ENCODE results near the gene C1D. TPM values are rescaled to one million over a fixed set of nuclear protein-coding genes. Genes with fewer than 3 reads are reported as not detected.

Gene C1D
- total and polyA plus RNA-seq, 2 of the 4 experiments (the other 2 are of a cell fraction) = 2.7 to 14.3 TPM

GRCh38 chr2:68027959-68028358 lies 34.8 kb downstream of the C1D start:
- no peaks in the 10 kb centered on the region; the same call in 1 of the 2 replicates for H3K4me1 ChIP-seq (ENCODE audit: control insufficient read depth, insufficient read depth, low read length)
- no peak overlapping the region for H2BK15ac ChIP-seq (ENCODE audit: low read depth, low read length)
- TF ChIP-seq SMC3 (IDR thresholded peaks at IDR 0.05; ENCODE audit: low read depth, low read length) (no peak), RFX5 (IDR thresholded peaks at IDR 0.05; ENCODE audit: low read depth, low read length) (no peak), RAD21 (IDR thresholded peaks at IDR 0.05; ENCODE audit: low read length) (no peak), NFE2L2 (IDR thresholded peaks at IDR 0.05; ENCODE audit: low read depth, low read length) (no peak), FOS (IDR thresholded peaks at IDR 0.05; ENCODE audit: low read depth, low read length) (no peak), CHD1 (IDR thresholded peaks at IDR 0.05; ENCODE audit: low read depth, low read length) (no peak), MAFK (IDR thresholded peaks at IDR 0.05; ENCODE audit: low read depth, low read length) (no peak), MXI1 (IDR thresholded peaks at IDR 0.05; ENCODE audit: borderline replicate concordance, low read depth, low read length) (no peak), RCOR1 (IDR thresholded peaks at IDR 0.05; ENCODE audit: insufficient replicate concordance, low read length) (no peak), CTCF (conservative IDR thresholded peaks at IDR 0.05; ENCODE audit: low read depth, low read length) (no peak), POLR2A (IDR thresholded peaks at IDR 0.05; ENCODE audit: low read depth, low read length) (no peak), BHLHE40 (IDR thresholded peaks at IDR 0.05; ENCODE audit: low read depth, low read length) (no peak), MAZ (IDR thresholded peaks at IDR 0.05; ENCODE audit: borderline replicate concordance, low read depth, low read length) (no peak), CEBPB (IDR thresholded peaks at IDR 0.05; ENCODE audit: low read depth, low read length) (no peak)
- TF ChIP-seq, protein P1, sequence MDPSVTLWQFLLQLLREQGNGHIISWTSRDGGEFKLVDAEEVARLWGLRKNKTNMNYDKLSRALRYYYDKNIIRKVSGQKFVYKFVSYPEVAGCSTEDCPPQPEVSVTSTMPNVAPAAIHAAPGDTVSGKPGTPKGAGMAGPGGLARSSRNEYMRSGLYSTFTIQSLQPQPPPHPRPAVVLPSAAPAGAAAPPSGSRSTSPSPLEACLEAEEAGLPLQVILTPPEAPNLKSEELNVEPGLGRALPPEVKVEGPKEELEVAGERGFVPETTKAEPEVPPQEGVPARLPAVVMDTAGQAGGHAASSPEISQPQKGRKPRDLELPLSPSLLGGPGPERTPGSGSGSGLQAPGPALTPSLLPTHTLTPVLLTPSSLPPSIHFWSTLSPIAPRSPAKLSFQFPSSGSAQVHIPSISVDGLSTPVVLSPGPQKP (IDR thresholded peaks at IDR 0.05; ENCODE audit: borderline replicate concordance, low read depth, low read length) = no peak
- TF ChIP-seq, protein P2, sequence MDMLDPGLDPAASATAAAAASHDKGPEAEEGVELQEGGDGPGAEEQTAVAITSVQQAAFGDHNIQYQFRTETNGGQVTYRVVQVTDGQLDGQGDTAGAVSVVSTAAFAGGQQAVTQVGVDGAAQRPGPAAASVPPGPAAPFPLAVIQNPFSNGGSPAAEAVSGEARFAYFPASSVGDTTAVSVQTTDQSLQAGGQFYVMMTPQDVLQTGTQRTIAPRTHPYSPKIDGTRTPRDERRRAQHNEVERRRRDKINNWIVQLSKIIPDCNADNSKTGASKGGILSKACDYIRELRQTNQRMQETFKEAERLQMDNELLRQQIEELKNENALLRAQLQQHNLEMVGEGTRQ (IDR thresholded peaks at IDR 0.05; ENCODE audit: low read depth, low read length) = no peak
- BruUV-seq (replicated peaks) = no TSS peak
- no peaks in the 10 kb centered on the region for H4K20me1 ChIP-seq (ENCODE audit: insufficient read depth, low read length)
- ChIA-PET POLR2A (ENCODE audit: unreplicated experiment) (no interaction called here), CTCF (interaction anchor here (0.7 kb wide), 1 partner anchor 108 kb away, joined by 3 read pairs; no protein-coding TSS in a partner anchor)
- no peak overlapping the region for H4K8ac ChIP-seq (ENCODE audit: low read depth in 2 of 2, low read length in 2 of 2)
- no peak overlapping the region for H2AFZ ChIP-seq (replicated peaks; ENCODE audit: low read length, poor library complexity)
- in situ Hi-C loops (cut with MboI; ENCODE audit: low sequenced_read_pairs) = loop anchor here (10.0 to 25.0 kb wide), 4 partner anchors 183 to 1591 kb away; partner anchors contain the start of gene MEIS1
- DNase-seq (peak; percentile 25), ATAC-seq (ENCODE audit: low read depth) (no peak)
- no peak overlapping the region for H4K5ac ChIP-seq (ENCODE audit: low read depth, low read length)
- H2AK5ac ChIP-seq (ENCODE audit: low read depth, low read length) = no peak overlapping the region
- no peaks in the 10 kb centered on the region for H3K79me1 ChIP-seq (ENCODE audit: low read depth in 1 of 2, low read length in 2 of 2)
- no peak overlapping the region for H2AK9ac ChIP-seq (replicated peaks; ENCODE audit: low read depth, low read length, poor library complexity)
- intact Hi-C loops (cut with micrococcal nuclease) = no loop called here
- no peak overlapping the region for H4K91ac ChIP-seq (ENCODE audit: insufficient read depth, low read depth, low read length)
- H3K4me2 ChIP-seq (ENCODE audit: low read depth, low read length) = peak overlapping the region; percentile 54; the same call in 1 of the 2 replicates
- H3K9ac ChIP-seq (ENCODE audit: low read depth, low read length) = no peak overlapping the region
- no peak overlapping the region for H2BK120ac ChIP-seq (ENCODE audit: low read depth, low read length)
- no peak overlapping the region for H2BK20ac ChIP-seq (ENCODE audit: low read depth, low read length)
- H3K9me1 ChIP-seq (ENCODE audit: insufficient read depth, low read length) = no peaks in the 10 kb centered on the region
- H3K18ac ChIP-seq (ENCODE audit: low read depth, low read length) = no peak overlapping the region; the same call in 1 of the 2 replicates
- no peak overlapping the region for H3K14ac ChIP-seq (replicated peaks; ENCODE audit: low read depth, low read length)
- H3K27ac ChIP-seq (ENCODE audit: insufficient read depth, low read length) = no peak overlapping the region
- no peaks in the 10 kb centered on the region for H3K9me3 ChIP-seq (ENCODE audit: control insufficient read depth, insufficient read depth, low read length)
- no peaks in the 10 kb centered on the region; the same call in 1 of the 2 replicates for H3K27me3 ChIP-seq (ENCODE audit: control insufficient read depth, insufficient read depth, low read length)
- dilution Hi-C loops (cut with HindIII; ENCODE audit: low sequenced_read_pairs, unreplicated experiment) = no loop called here
- H3K36me3 ChIP-seq (ENCODE audit: control insufficient read depth, insufficient read depth, low read length) = no peaks in the 10 kb centered on the region
- no peak overlapping the region; the same call in 1 of the 2 replicates for H3K23ac ChIP-seq (ENCODE audit: low read depth, low read length)
- no peak overlapping the region for H3K4me3 ChIP-seq (ENCODE audit: insufficient read depth, low read depth, low read length)
- H2BK5ac ChIP-seq (ENCODE audit: low read depth, low read length, poor library complexity, severe bottlenecking) = no peak overlapping the region
- H3K56ac ChIP-seq (ENCODE audit: extremely low read depth, insufficient read depth, low read length) = no peak overlapping the region
- H3K4ac ChIP-seq (ENCODE audit: low read depth, low read length) = no peak overlapping the region
